Glutamatergic neuron (in vitro differentiated cells): Measurements from ENCODE around the gene FAM20B. TPM values are rescaled to one million over a fixed set of nuclear protein-coding genes. Genes with fewer than 3 reads are reported as not detected.

Experiments used
- DNase-seq: peaks from one replicate; pipeline ENCODE4 v3.0.0; 2022
- H3K27ac Mint-ChIP-seq: one replicate; pipeline ENCODE4 v1.8.0; 2020; ENCODE audit warnings: mild to moderate bottlenecking, mixed read lengths, inconsistent platforms; ENCODE audit not compliant: unreplicated experiment
- H3K27me3 Mint-ChIP-seq: one replicate; pipeline ENCODE4 v1.8.0; 2020; ENCODE audit warnings: mild to moderate bottlenecking, moderate library complexity, mixed read lengths, inconsistent platforms; ENCODE audit not compliant: unreplicated experiment
- H3K36me3 Mint-ChIP-seq: one replicate; pipeline ENCODE4 v1.8.0; 2020; ENCODE audit warnings: mild to moderate bottlenecking, mixed read lengths, inconsistent platforms; ENCODE audit not compliant: unreplicated experiment
- H3K4me1 Mint-ChIP-seq: one replicate; pipeline ENCODE4 v1.8.0; 2020; ENCODE audit warnings: mild to moderate bottlenecking, low read depth, mixed read lengths, inconsistent platforms; ENCODE audit not compliant: unreplicated experiment
- H3K4me3 Mint-ChIP-seq: one replicate; pipeline ENCODE4 v1.8.0; 2020; ENCODE audit warnings: mild to moderate bottlenecking, mixed read lengths, inconsistent platforms; ENCODE audit not compliant: unreplicated experiment
- H3K9me3 Mint-ChIP-seq: one replicate; pipeline ENCODE4 v1.8.0; 2020; ENCODE audit warnings: mild to moderate bottlenecking, moderate library complexity, mixed read lengths, inconsistent platforms; ENCODE audit not compliant: unreplicated experiment
- CTCF ChIP-seq: fragments of 200-600 bp; sonication (generic); IDR thresholded peaks from one replicate; pipeline ENCODE4 v1.5.0; 2021; ENCODE audit not compliant: partially characterized antibody, unreplicated experiment
- total RNA-seq: library from RNA; stranded (reverse); fragmentation: NEBNext Ultra II Directional; extraction: Animal tissue kit (Norgen Biotek cat#: 25700); gene quantifications from one replicate; pipeline ENCODE4 v1.2.1, GENCODE V29; 2021; ENCODE audit not compliant: unreplicated experiment

FAM20B gene
- total RNA-seq, 1 donor from 2014 or later = 39.3 TPM

DNA sequence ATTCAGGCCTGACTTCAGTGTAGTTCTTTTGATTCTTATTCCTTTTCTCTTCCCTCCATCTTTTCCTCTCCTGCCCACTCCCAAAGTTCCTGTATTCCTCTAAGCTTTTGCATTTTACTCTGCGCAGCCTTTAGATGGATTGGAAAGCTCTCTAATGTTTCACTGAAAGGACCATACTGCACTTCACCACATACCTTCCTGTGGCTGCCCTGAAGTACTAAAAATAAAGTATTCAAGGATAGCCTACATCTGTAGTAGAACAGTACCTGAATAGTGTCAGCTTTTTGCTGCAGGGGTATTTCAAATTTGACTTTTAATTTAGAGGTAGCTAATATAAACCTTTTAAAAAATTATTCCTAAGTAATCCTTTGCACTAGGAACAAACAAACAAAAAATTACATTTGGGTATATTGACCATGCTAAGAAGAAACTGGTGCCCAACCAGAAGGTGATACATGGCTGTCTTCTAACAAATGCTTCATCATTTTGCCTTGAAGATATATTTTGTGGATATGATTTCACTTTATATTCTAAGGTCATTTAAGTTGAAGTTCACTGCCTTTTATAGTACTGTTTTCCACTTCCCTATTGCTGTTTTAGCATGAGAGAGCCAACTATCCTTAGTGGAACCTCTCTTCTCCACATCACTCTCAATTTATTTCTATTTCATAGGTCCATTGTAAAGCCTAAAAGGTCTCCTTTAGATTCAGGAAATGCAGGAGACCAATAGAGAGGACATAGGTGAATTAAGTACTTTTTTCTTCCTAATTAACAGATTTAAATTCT, 22.8 kb downstream of the FAM20B start:
- H3K4me1 Mint-ChIP-seq = peaks cover 2% of the 10 kb centered on the region
- H3K36me3 Mint-ChIP-seq = no peaks in the 10 kb centered on the region
- DNase-seq = no peak
- H3K4me3 Mint-ChIP-seq = no peak overlapping the region
- peaks cover 2% of the 10 kb centered on the region for H3K27me3 Mint-ChIP-seq
- H3K9me3 Mint-ChIP-seq = no peaks in the 10 kb centered on the region
- TF ChIP-seq CTCF = no peak
- H3K27ac Mint-ChIP-seq = no peak overlapping the region

GRCh38 chr1:179052776-179053175, 27.1 kb downstream of the FAM20B start:
- no peak for DNase-seq
- H3K27me3 Mint-ChIP-seq = peaks cover 2% of the 10 kb centered on the region
- TF ChIP-seq CTCF = no peak
- H3K9me3 Mint-ChIP-seq = no peaks in the 10 kb centered on the region
- no peak overlapping the region for H3K4me3 Mint-ChIP-seq
- H3K4me1 Mint-ChIP-seq = no peaks in the 10 kb centered on the region
- H3K36me3 Mint-ChIP-seq = peaks cover 15% of the 10 kb centered on the region
- H3K27ac Mint-ChIP-seq = no peak overlapping the region

DNA sequence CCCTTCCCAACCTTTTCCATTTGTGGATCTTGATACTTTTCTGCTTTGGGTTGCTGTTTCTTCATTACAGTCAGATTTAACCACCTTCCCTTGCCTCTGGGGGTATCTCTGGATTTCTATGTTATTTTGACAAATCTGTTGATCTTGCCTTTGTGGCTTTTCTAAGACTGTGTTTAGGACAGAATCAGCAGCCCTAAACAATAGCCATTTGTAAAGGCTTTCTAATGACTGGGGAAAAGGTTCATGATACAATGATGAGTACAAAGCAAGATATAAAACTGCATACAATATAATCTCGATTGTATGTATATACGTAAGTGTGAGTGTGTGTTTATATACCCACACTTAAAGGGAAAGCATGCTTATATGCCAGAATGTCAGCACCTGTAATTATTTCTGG, 27.8 kb downstream of the FAM20B start:
- Mint-ChIP-seq H3K4me1 (no peaks in the 10 kb centered on the region), H3K36me3 (peaks cover 15% of the 10 kb centered on the region), H3K4me3 (no peak overlapping the region), H3K27me3 (peaks cover 2% of the 10 kb centered on the region), H3K9me3 (no peaks in the 10 kb centered on the region), H3K27ac (no peak overlapping the region)
- no peak for TF ChIP-seq CTCF
- DNase-seq = no peak

DNA sequence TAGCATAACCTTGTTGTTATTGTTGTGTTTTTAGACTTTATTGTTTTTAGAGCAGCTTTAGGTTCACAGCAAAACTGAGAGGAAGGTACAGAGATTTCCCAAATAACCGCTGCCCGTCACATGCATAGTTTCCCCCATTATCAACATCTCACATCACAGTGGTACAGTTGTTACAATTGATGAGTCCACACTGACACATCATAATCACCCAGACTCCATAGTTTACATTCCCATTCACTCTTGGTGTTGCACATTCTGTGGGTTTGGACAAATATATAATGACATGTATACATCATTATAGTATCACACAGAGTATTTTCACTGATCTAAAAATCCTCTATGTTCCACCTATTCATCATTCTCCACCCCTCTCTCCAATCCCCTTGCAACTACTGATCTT, 30.2 kb downstream of the FAM20B start:
- DNase-seq = no peak
- H3K27me3 Mint-ChIP-seq = no peaks in the 10 kb centered on the region
- no peak overlapping the region for H3K27ac Mint-ChIP-seq
- H3K4me1 Mint-ChIP-seq = no peaks in the 10 kb centered on the region
- H3K4me3 Mint-ChIP-seq = no peak overlapping the region
- TF ChIP-seq CTCF = no peak
- no peaks in the 10 kb centered on the region for H3K9me3 Mint-ChIP-seq
- peaks cover 15% of the 10 kb centered on the region for H3K36me3 Mint-ChIP-seq
